Smooth muscle cell (in vitro differentiated cells): ENCODE data around the gene AOPEP. TPM values are rescaled to one million over a fixed set of nuclear protein-coding genes. Genes with fewer than 3 reads are reported as not detected.

Experiments used
- DNase-seq: peaks from one replicate; lab custom pipeline; 2025; ENCODE audit not compliant: unreplicated experiment; lab: John Stamatoyannopoulos, UW
- H2AFZ ChIP-seq: fragments of 200-600 bp; sonication (generic); 2 replicates; pipeline ENCODE4 v1.6.0; 2016; ENCODE audit warnings: antibody characterized with exemption, low read depth, mild to moderate bottlenecking
- H3F3A ChIP-seq: fragments of 200-600 bp; sonication (generic); 2 replicates; pipeline ENCODE4 v1.6.0; 2017; ENCODE audit warnings: antibody characterized with exemption, low read depth
- H3K27ac ChIP-seq: fragments of 200-600 bp; sonication (generic); 2 replicates; pipeline ENCODE4 v1.5.1; 2016; ENCODE audit warnings: low read depth, mild to moderate bottlenecking
- H3K27me3 ChIP-seq: fragments of 200-600 bp; sonication (generic); 2 replicates; pipeline ENCODE4 v1.6.1; 2016; ENCODE audit warnings: low read depth, mild to moderate bottlenecking
- H3K36me3 ChIP-seq: fragments of 200-600 bp; sonication (generic); 2 replicates; pipeline ENCODE4 v1.5.1; 2016; ENCODE audit warnings: low read depth
- H3K4me1 ChIP-seq: fragments of 200-600 bp; sonication (generic); 2 replicates; pipeline ENCODE4 v1.5.1; 2016; ENCODE audit warnings: low read depth
- H3K4me2 ChIP-seq: fragments of 200-600 bp; sonication (generic); 2 replicates; pipeline ENCODE4 v1.6.0; 2016; ENCODE audit warnings: mild to moderate bottlenecking
- H3K4me3 ChIP-seq: fragments of 200-600 bp; sonication (generic); 2 replicates; pipeline ENCODE4 v1.5.1; 2016; ENCODE audit warnings: mild to moderate bottlenecking
- H3K79me2 ChIP-seq: fragments of 200-600 bp; sonication (generic); 2 replicates; pipeline ENCODE4 v1.6.0; 2016; ENCODE audit warnings: low read depth, mild to moderate bottlenecking
- H3K9ac ChIP-seq: fragments of 200-600 bp; sonication (generic); 2 replicates; pipeline ENCODE4 v1.6.0; 2016; ENCODE audit warnings: low read depth
- H3K9me3 ChIP-seq: fragments of 200-600 bp; sonication (generic); replicated peaks from 2 replicates; pipeline ENCODE4 v1.5.1; 2016; ENCODE audit warnings: low read depth
- H4K20me1 ChIP-seq: fragments of 200-600 bp; sonication (generic); 2 replicates; pipeline ENCODE4 v1.6.0; 2016; ENCODE audit warnings: low read depth
- CTCF ChIP-seq: fragments of 200-600 bp; sonication (generic); IDR thresholded peaks from 2 replicates; pipeline ENCODE4 v1.5.1; 2017; ENCODE audit warnings: borderline replicate concordance, mild to moderate bottlenecking, antibody characterized with exemption; ENCODE audit not compliant: insufficient read depth, poor library complexity, severe bottlenecking
- WGBS: methylation state at CpG from one replicate; pipeline ENCODE4 v1.1.7; 2016; ENCODE audit warnings: low lambda C conversion rate; 5-methylcytosine and 5-hydroxymethylcytosine counted together
- polyA plus RNA-seq: library from polyadenylated mRNA; unstranded; fragments of >200 nt; fragmentation: Nextera tagmentation; extraction: Ambion mirVana; gene quantifications from 2 replicates; pipeline ENCODE4 v1.2.1, GENCODE V29; 2016
- total RNA-seq: library from RNA; depleted of rRNA; stranded (reverse); fragments of >200 nt; gene quantifications from 2 replicates; pipeline ENCODE4 v1.2.3, GENCODE V29; 2014

AOPEP gene
- total and polyA plus RNA-seq, 2 experiments from 2014 or later: 52.7 to 94.9 TPM

DNA sequence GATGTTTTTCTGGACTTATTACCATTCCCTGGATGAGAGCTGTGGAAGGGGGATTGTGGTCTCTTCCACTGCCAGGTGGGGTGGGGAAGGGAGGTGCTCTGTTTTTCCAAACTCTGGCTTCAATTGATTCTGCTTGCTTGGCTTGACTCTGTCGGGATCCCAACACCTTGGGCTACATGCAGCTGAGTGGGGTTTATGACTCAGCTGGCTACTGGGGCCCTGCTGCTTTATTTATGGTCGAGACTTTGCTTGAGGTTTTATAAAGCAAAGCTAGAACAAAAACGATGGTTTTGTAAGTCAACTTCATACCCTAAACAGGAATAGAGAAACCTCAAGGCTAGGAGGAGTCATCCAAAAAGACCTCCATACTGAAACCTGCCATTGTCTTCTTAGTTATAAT is 76.3 kb downstream of the AOPEP start:
- Histone ChIP-seq H3K4me2 (peak overlapping the region; percentile 60), H3K36me3 (no peaks in the 10 kb centered on the region), H3K9ac (peak overlapping the region; percentile 62), H3K79me2 (peaks cover 13% of the 10 kb centered on the region), H3K4me1 (peaks cover 55% of the 10 kb centered on the region), H3K27me3 (no peaks in the 10 kb centered on the region), H2AFZ (no peak overlapping the region), H3F3A (peaks cover 56% of the 10 kb centered on the region), H3K4me3 (no peak overlapping the region), H4K20me1 (no peaks in the 10 kb centered on the region), H3K27ac (peak overlapping the region; percentile 97), H3K9me3 (no peaks in the 10 kb centered on the region)
- DNase-seq: no peak
- no peak for TF ChIP-seq CTCF
- WGBS: 0% methylated on average over 3 of the region's 3 CpGs

GRCh38 chr9:94804316-94804715 is 77.8 kb downstream of the AOPEP start:
- H3K4me3 ChIP-seq: no peak overlapping the region

DNA sequence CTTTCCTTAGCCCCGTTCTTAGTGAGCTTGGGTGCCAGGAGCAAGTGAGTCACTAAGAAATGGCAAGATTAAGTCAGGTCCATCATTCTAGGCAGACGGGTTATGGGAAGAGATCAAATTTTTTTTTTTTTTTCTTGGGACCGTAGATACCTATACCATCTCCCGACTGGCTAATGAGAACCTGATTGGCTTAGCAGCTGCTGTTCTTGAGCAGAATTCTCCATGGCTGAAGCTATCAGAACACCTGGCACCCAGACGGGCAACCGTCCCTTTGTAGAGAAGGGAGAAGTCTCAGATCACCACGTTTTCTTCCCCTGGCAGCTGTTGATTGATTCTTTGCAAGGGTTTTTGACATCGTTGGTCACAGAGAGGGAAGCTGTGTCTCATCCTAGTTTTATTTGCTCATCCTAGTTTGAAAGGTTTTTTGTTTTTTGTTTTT is 78.6 kb downstream of the AOPEP start:
- Histone ChIP-seq H3K4me2 (peak overlapping the region; percentile 60), H3K4me1 (peaks cover 53% of the 10 kb centered on the region), H3K9me3 (no peaks in the 10 kb centered on the region), H3K4me3 (no peak overlapping the region), H3F3A (peaks cover 50% of the 10 kb centered on the region), H4K20me1 (no peaks in the 10 kb centered on the region), H3K27ac (peak overlapping the region; percentile 97), H2AFZ (no peak overlapping the region), H3K36me3 (no peaks in the 10 kb centered on the region), H3K79me2 (peaks cover 13% of the 10 kb centered on the region), H3K9ac (peak overlapping the region; percentile 86), H3K27me3 (no peaks in the 10 kb centered on the region)
- no peak for DNase-seq
- 68% methylated on average over 8 of the region's 8 CpGs for WGBS
- no peak for TF ChIP-seq CTCF

More at GRCh38 chr9:94804316-94804715, 77.8 kb downstream of the AOPEP start:
- no peaks in the 10 kb centered on the region for H3K36me3 ChIP-seq
- H3F3A ChIP-seq: peaks cover 56% of the 10 kb centered on the region
- WGBS: 94% methylated on average over 5 of the region's 5 CpGs
- no peak overlapping the region for H3K9ac ChIP-seq
- no peaks in the 10 kb centered on the region for H3K9me3 ChIP-seq
- no peak for TF ChIP-seq CTCF
- H3K4me2 ChIP-seq: peak overlapping the region; percentile 60
- no peak overlapping the region for H2AFZ ChIP-seq
- no peaks in the 10 kb centered on the region for H3K27me3 ChIP-seq
- peaks cover 55% of the 10 kb centered on the region for H3K4me1 ChIP-seq
- no peak for DNase-seq
- H4K20me1 ChIP-seq: no peaks in the 10 kb centered on the region
- H3K27ac ChIP-seq: peak overlapping the region; percentile 97
- H3K79me2 ChIP-seq: peaks cover 13% of the 10 kb centered on the region

GRCh38 chr9:94805585-94805984 is 79.1 kb downstream of the AOPEP start:
- Histone ChIP-seq H3K4me3 (no peak overlapping the region), H4K20me1 (no peaks in the 10 kb centered on the region), H3K79me2 (peaks cover 13% of the 10 kb centered on the region), H3K27ac (peak overlapping the region; percentile 97), H3K4me1 (peaks cover 52% of the 10 kb centered on the region), H2AFZ (peak overlapping the region; percentile 26), H3F3A (peaks cover 45% of the 10 kb centered on the region), H3K36me3 (no peaks in the 10 kb centered on the region), H3K9me3 (no peaks in the 10 kb centered on the region), H3K9ac (peak overlapping the region; percentile 86), H3K27me3 (no peaks in the 10 kb centered on the region), H3K4me2 (peak overlapping the region; percentile 60)
- no peak for TF ChIP-seq CTCF
- 0% methylated on average over 3 of the region's 3 CpGs for WGBS
- no peak for DNase-seq
